Stomach (tissue), 9 donors: ENCODE data around the gene DLGAP1. TPM values are rescaled to one million over a fixed set of nuclear protein-coding genes. Genes with fewer than 3 reads are reported as not detected.

Experiments used
- DNase-seq, 2 donors: peaks; one replicate each; pipeline versions ENCODE4 v3.0.0 to v3.0.0-alpha.2; 2013 to 2019
- H3K27ac ChIP-seq, 5 donors: fragments of 200-600 bp in 4 of 5; sonication (generic) in 4 of 5; one replicate each; pipeline ENCODE4 v1.5.1; 2013 to 2019; ENCODE audit warnings: mild to moderate bottlenecking in 1 of 5, moderate library complexity in 1 of 5
- H3K27me3 ChIP-seq, 3 donors: fragments of 200-600 bp; sonication (generic); one replicate each; pipeline ENCODE4 v1.5.1; 2017 to 2019; ENCODE audit warnings: mixed run types in 1 of 3
- H3K36me3 ChIP-seq, 4 donors: fragments of 200-600 bp; sonication (generic); 1 replicate in 3 of 4; 2 replicates in 1 of 4; pipeline ENCODE4 v1.5.1; 2016 to 2019
- H3K4me1 ChIP-seq, 4 donors: fragments of 200-600 bp; sonication (generic); one replicate each; pipeline ENCODE4 v1.5.1; 2016 to 2019
- H3K4me3 ChIP-seq, 4 donors: fragments of 200-600 bp; sonication (generic) in 3 of 4; one replicate each; pipeline ENCODE4 v1.5.1; 2016 to 2019; ENCODE audit warnings: mild to moderate bottlenecking in 1 of 4
- H3K9me3 ChIP-seq, 4 donors: fragments of 200-600 bp; sonication (generic); one replicate each; pipeline ENCODE4 v1.5.1; 2016 to 2019
- EP300 ChIP-seq: sonication (generic); formaldehyde crosslinking; IDR thresholded peaks from one replicate; pipeline ENCODE4 v1.6.1; 2017; ENCODE audit warnings: antibody characterized with exemption
- POLR2A ChIP-seq, 4 donors: fragments of 450-650 bp; IDR thresholded peaks; one replicate each; pipeline ENCODE4 v1.6.1; 2016; ENCODE audit warnings: antibody characterized with exemption in 4 of 4, control low read depth in 2 of 4, mild to moderate bottlenecking in 1 of 4, moderate library complexity in 1 of 4
- POLR2AphosphoS5 ChIP-seq, 3 donors: sonication (generic); formaldehyde crosslinking; IDR thresholded peaks; one replicate each; pipeline ENCODE4 v1.6.1; 2016; ENCODE audit warnings: antibody characterized with exemption in 3 of 3
- WGBS, 5 donors: extraction: QIAGEN DNeasy Blood & Tissue Kit in 3 of 5; methylation state at CpG; one replicate each; pipeline versions ENCODE4 v1.1.5 to v1.1.7; 2013 to 2018; 5-methylcytosine and 5-hydroxymethylcytosine counted together
- intact Hi-C: fragments of 100-400 bp; cut with DNase I; formaldehyde crosslinking; loops from one replicate; pipeline ENCODE4 v1.15.1; 2023; ENCODE audit warnings: low total_unique reads
- polyA plus RNA-seq, 3 donors: library from polyadenylated mRNA; stranded (reverse); fragments of 200-250 nt; gene quantifications; one replicate each; pipeline ENCODE4 v1.2.3, GENCODE V29; 2013
- total RNA-seq, 5 donors: library from RNA; depleted of rRNA; stranded (reverse); fragments of >200 nt; gene quantifications; one replicate each; pipeline versions ENCODE4 v1.1.0 to v1.2.3, GENCODE V29; 2014 to 2016
- TF ChIP-seq, protein P1 (sequence below), 7 experiments: fragments of 450-650 bp in 4 of 7; fragments of 200-600 bp in 3 of 7; sonication (generic) in 3 of 7; IDR thresholded peaks; one replicate each; pipeline ENCODE4 v1.5.1; 2016 to 2019; ENCODE audit warnings: antibody characterized with exemption in 7 of 7, control low read depth in 2 of 7, mild to moderate bottlenecking in 1 of 7
- donor health status: healthy with polysubstance abuse.
- donor health status: Bipolar disorder and iron deficiency.
- donor health status: healthy.

The DLGAP1 gene
- total and polyA plus RNA-seq, 8 donors = 0.06 to 7.0 (median 1.3) TPM; not detected in 1

DNA sequence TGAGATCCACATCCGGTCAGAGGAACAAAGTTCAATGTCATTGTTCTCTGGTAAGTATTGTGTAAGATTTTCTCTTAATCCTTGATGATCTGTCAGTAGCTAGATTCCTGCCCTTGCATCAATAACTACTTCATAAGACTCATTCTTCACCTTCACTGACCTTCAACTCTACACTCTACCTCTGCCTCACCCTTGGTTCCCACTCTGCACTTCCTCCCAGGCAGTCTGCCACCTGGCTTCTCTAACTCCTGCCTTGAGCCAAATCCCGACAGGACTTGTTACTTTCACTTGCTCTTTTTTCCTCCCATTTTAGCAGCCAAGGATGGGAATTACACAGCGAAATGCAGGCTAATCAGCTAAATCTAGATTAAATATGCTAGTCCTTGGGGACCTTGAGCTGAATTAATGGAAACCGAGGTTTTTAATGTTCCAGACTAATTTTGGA lies 190.7 kb downstream of the DLGAP1 start:
- Histone ChIP-seq H3K4me3 (peak overlapping the region in 2 of 4 donors; percentile 3 to 8), H3K27me3 (no peaks in the 10 kb centered on the region), H3K4me1 (peaks cover 0 to 7% (median 0%) of the 10 kb centered on the region in 4 donors), H3K36me3 (no peaks in the 10 kb centered on the region), H3K9me3 (no peaks in the 10 kb centered on the region), H3K27ac (no peak overlapping the region)
- TF ChIP-seq POLR2A (IDR thresholded peaks at IDR 0.05) (no peak), POLR2AphosphoS5 (IDR thresholded peaks at IDR 0.05) (no peak), EP300 (no peak)
- TF ChIP-seq, protein P1, sequence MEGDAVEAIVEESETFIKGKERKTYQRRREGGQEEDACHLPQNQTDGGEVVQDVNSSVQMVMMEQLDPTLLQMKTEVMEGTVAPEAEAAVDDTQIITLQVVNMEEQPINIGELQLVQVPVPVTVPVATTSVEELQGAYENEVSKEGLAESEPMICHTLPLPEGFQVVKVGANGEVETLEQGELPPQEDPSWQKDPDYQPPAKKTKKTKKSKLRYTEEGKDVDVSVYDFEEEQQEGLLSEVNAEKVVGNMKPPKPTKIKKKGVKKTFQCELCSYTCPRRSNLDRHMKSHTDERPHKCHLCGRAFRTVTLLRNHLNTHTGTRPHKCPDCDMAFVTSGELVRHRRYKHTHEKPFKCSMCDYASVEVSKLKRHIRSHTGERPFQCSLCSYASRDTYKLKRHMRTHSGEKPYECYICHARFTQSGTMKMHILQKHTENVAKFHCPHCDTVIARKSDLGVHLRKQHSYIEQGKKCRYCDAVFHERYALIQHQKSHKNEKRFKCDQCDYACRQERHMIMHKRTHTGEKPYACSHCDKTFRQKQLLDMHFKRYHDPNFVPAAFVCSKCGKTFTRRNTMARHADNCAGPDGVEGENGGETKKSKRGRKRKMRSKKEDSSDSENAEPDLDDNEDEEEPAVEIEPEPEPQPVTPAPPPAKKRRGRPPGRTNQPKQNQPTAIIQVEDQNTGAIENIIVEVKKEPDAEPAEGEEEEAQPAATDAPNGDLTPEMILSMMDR (IDR thresholded peaks at IDR 0.05) = no peak
- 40 to 51% (median 48%) methylated on average over 4 of the region's 4 CpGs for WGBS, 5 donors
- intact Hi-C loops = no loop called here
- peak; percentile 26 to 29 for DNase-seq

DNA sequence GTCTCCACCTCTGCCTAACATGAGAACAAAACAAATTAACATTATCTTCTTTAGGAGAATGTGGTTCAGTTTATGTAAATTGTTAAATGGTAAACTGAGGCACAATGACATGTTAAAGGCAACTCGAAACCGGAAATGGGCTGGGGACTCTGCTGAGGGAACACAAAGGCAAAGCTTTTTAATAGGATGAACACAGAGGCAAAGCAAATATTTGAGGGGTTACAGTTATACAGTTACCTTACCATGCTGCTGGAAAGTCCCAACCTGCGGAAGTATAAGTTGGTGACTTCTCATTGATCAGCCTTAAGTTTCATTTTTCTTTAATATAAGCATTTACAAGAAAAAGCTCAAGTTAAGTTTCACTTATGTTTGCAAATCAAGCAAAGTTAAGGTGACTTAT lies 195.0 kb downstream of the DLGAP1 start:
- no peaks in the 10 kb centered on the region for H3K9me3 ChIP-seq
- intact Hi-C loops = no loop called here
- no peaks in the 10 kb centered on the region for H3K27me3 ChIP-seq
- H3K27ac ChIP-seq = no peak overlapping the region
- peaks cover 0 to 7% (median 0%) of the 10 kb centered on the region in 4 donors for H3K4me1 ChIP-seq
- H3K4me3 ChIP-seq = no peak overlapping the region
- H3K36me3 ChIP-seq = no peaks in the 10 kb centered on the region
- no peak for DNase-seq
- TF ChIP-seq EP300 (no peak), POLR2A (IDR thresholded peaks at IDR 0.05) (no peak), POLR2AphosphoS5 (IDR thresholded peaks at IDR 0.05) (no peak)
- TF ChIP-seq, protein P1 (IDR thresholded peaks at IDR 0.05) = no peak
- WGBS, 5 donors = 73 to 88% (median 81%) methylated on average over 3 of the region's 3 CpGs

DNA sequence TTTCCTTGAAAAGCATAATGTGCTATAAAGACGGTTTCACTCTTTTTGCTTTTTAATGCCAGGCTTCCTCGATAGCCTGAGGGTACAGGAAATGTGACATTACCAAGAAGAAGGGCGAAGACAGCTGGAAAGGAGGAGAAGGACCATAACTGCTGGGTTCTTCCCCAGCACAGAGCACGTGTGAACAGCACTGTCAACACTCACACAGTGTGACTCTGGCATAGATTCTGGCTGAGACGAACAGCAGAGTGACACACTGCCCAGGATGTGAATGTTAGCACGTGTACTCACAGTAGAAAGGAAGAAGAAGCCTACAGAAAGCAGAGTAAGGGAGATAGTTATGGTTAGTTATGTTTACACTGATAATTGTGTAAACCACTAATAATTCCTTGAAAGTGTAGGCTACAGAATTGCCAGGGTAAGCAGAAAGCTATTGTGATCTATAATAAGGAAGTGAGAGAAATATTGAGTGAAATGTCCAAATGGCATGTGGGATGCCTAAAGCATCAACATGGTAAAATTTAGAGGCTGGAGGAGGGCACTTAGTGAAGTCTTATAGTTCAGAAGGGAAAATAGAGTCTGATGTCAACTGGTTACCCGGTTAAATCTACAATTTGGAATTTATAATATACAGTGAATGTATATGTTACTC lies 198.2 kb downstream of the DLGAP1 start:
- H3K4me3 ChIP-seq = no peak overlapping the region
- no peaks in the 10 kb centered on the region for H3K9me3 ChIP-seq
- WGBS, 5 donors = 62 to 74% (median 65%) methylated on average over 7 of the region's 7 CpGs
- H3K4me1 ChIP-seq = no peaks in the 10 kb centered on the region
- intact Hi-C loops = no loop called here
- H3K36me3 ChIP-seq = no peaks in the 10 kb centered on the region
- no peak overlapping the region for H3K27ac ChIP-seq
- DNase-seq = no peak
- no peaks in the 10 kb centered on the region for H3K27me3 ChIP-seq
- TF ChIP-seq, protein P1 (IDR thresholded peaks at IDR 0.05) = no peak
- no peak for TF ChIP-seq POLR2A (IDR thresholded peaks at IDR 0.05)

DNA sequence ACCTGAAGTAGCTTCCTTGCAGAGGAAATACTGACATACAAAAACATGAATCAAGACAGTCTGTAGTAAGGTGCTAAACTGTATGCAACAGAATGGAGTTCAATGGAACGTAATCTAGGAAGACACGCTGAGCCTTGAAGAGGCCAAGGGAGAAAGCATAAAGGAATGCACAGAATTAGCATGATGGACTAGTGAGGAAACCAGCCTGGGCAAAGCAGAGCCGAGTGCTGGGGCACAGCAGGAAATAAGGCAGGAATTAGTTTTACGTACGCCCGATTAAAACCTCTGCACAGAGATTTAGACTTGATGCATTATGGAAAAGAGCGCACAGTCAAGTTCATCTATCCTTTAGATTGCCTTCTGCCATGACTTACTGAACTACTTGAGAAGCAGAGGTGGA lies 200.3 kb downstream of the DLGAP1 start:
- 71 to 85% (median 76%) methylated on average over 7 of the region's 7 CpGs for WGBS, 5 donors
- no peak overlapping the region for H3K4me3 ChIP-seq
- H3K4me1 ChIP-seq = no peaks in the 10 kb centered on the region
- no peaks in the 10 kb centered on the region for H3K9me3 ChIP-seq
- H3K27ac ChIP-seq = no peak overlapping the region
- no peaks in the 10 kb centered on the region for H3K27me3 ChIP-seq
- DNase-seq = no peak
- intact Hi-C loops = no loop called here
- H3K36me3 ChIP-seq = no peaks in the 10 kb centered on the region
- TF ChIP-seq EP300 (no peak), POLR2A (IDR thresholded peaks at IDR 0.05) (no peak)

DNA sequence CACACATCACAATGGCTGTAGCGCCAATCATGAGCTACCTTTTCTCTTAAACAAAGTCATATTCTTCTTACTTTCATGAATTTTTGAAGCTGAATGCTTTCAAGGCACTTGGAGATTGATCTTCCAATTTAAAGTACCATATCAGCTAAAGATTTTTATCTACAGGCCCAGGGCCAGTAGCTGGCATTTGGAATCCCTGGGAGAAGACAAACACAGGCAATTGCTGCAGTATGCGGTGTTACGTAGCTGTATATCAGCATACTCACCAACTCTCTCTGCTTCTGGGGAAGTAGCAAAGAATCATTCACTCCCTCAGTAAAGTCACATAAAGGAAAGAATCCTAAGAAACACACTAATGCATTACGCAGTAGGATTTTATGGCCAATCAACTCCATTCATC lies 202.3 kb downstream of the DLGAP1 start:
- Histone ChIP-seq H3K4me1 (no peaks in the 10 kb centered on the region), H3K4me3 (no peak overlapping the region), H3K27ac (no peak overlapping the region), H3K36me3 (no peaks in the 10 kb centered on the region), H3K9me3 (no peaks in the 10 kb centered on the region), H3K27me3 (no peaks in the 10 kb centered on the region)
- no peak for DNase-seq
- intact Hi-C loops = no loop called here
- WGBS, 5 donors = 87 to 92% (median 89%) methylated on average over 4 of the region's 4 CpGs
- TF ChIP-seq, protein P1 (IDR thresholded peaks at IDR 0.05) = no peak
- TF ChIP-seq EP300 = no peak
- TF ChIP-seq POLR2AphosphoS5 (IDR thresholded peaks at IDR 0.05) = no peak
- no peak for TF ChIP-seq POLR2A (IDR thresholded peaks at IDR 0.05)
